ENCODE results near the gene FBXL5. TPM values are rescaled to one million over a fixed set of nuclear protein-coding genes. Genes with fewer than 3 reads are reported as not detected.

The FBXL5 gene
- total and polyA plus RNA-seq, 2 donors (not counting 1 experiment from before 2014, with no cell fraction given): 21.2 to 41.0 TPM

DNA sequence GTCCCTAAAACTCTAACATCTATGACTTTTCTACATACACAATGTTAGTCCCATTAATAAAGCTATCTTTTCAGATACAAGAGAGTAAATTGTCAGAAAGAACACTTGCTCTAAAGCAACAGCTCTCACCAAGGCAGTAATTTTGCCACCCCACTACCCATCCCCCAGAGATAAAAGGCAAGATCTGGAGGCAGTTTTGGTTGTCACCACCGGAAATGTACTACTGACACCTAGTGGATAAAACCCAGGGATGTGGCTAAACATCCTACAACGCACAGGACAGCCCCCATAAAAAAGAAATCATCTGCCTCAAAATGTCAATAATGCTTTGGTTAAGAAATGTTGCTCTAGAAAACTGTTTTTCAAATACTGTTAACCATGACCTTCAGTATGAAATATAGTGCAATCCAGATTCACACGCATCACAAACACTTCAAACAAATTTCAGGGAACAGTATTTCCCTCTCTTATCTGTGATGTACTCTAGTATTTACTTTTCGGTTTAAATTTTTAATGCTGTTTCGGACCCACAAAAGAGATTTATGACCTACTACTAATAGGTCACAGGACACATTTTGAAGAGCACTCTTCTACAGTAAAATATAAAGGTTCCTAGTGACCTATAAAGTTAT lies 5.1 kb downstream of the FBXL5 start:
- peak; percentile 78 for DNase-seq
- CTCF ChIA-PET: interaction anchor here (0.6 to 1.7 kb wide), 6 partner anchors 11 to 419 kb away, joined by 3 to 6 read pairs (median 4); no protein-coding TSS in a partner anchor
- no peak overlapping the region for H3K4me3 Mint-ChIP-seq
- Histone ChIP-seq H3K4me3 (ENCODE audit: control extremely low read depth in 1 of 5, extremely low read depth in 1 of 5, insufficient read depth in 1 of 5, low read depth in 2 of 5, low read length in 4 of 5) (no peak overlapping the region), H4K20me1 (ENCODE audit: control insufficient read depth, insufficient read depth, low read length, poor library complexity, severe bottlenecking) (peaks cover 48% of the 10 kb centered on the region), H3K27me3 (replicated peaks in 1 of 4; ENCODE audit: control extremely low read depth in 1 of 4, control insufficient read depth in 3 of 4, insufficient read depth in 4 of 4, low read length in 3 of 4) (no peaks in the 10 kb centered on the region), H3K27ac (ENCODE audit: low read length in 2 of 2) (no peak overlapping the region), H3K4me1 (ENCODE audit: control insufficient read depth in 2 of 2, insufficient read depth in 2 of 2, low read length in 2 of 2) (peaks cover 22 to 42% of the 10 kb centered on the region in 2 donors), H3K9ac (ENCODE audit: low read length) (no peak overlapping the region), H3K4me2 (replicated peaks; ENCODE audit: low read depth, low read length, poor library complexity, severe bottlenecking) (peak overlapping the region; percentile 23), H3K36me3 (replicated peaks in 1 of 2; ENCODE audit: control extremely low read depth in 1 of 2, control insufficient read depth in 1 of 2, extremely low read depth in 1 of 2, insufficient read depth in 2 of 2, low read length in 1 of 2) (no peaks in the 10 kb centered on the region), H2AFZ (ENCODE audit: insufficient read depth, low read depth, low read length, poor library complexity, severe bottlenecking) (no peak overlapping the region), H3K79me2 (ENCODE audit: control insufficient read depth, insufficient read depth, low read length) (peaks cover 97% of the 10 kb centered on the region), H3K9me3 (ENCODE audit: control extremely low read depth in 1 of 3, control insufficient read depth in 2 of 3, insufficient read depth in 1 of 3, low read length in 2 of 3) (no peaks in the 10 kb centered on the region)
- intact Hi-C loops (cut with micrococcal nuclease): loop anchor here (1.0 to 10.0 kb wide), 6 partner anchors 125 to 1994 kb away; partner anchors contain the start of genes CD38 and TAPT1
- H3K4me1 Mint-ChIP-seq: peaks cover 50% of the 10 kb centered on the region
- TF ChIP-seq, protein P1, sequence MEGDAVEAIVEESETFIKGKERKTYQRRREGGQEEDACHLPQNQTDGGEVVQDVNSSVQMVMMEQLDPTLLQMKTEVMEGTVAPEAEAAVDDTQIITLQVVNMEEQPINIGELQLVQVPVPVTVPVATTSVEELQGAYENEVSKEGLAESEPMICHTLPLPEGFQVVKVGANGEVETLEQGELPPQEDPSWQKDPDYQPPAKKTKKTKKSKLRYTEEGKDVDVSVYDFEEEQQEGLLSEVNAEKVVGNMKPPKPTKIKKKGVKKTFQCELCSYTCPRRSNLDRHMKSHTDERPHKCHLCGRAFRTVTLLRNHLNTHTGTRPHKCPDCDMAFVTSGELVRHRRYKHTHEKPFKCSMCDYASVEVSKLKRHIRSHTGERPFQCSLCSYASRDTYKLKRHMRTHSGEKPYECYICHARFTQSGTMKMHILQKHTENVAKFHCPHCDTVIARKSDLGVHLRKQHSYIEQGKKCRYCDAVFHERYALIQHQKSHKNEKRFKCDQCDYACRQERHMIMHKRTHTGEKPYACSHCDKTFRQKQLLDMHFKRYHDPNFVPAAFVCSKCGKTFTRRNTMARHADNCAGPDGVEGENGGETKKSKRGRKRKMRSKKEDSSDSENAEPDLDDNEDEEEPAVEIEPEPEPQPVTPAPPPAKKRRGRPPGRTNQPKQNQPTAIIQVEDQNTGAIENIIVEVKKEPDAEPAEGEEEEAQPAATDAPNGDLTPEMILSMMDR (IDR thresholded peaks at IDR 0.05): peak; percentile 77
- no peak for TF ChIP-seq EZH2 (IDR thresholded peaks at IDR 0.05; ENCODE audit: borderline replicate concordance, insufficient read depth, low read depth, low read length, poor library complexity, severe bottlenecking)
- peak; percentile 54 for ATAC-seq (ENCODE audit: low read depth)
- POLR2A ChIA-PET: no interaction called here
- no peak overlapping the region for H3K27ac Mint-ChIP-seq
- no CpG with 5 or more reads among the region's 5 CpGs for WGBS (ENCODE audit: insufficient coverage)
- H3K27me3 Mint-ChIP-seq: no peaks in the 10 kb centered on the region
- H3K9me3 Mint-ChIP-seq (ENCODE audit: insufficient read depth): no peaks in the 10 kb centered on the region

DNA sequence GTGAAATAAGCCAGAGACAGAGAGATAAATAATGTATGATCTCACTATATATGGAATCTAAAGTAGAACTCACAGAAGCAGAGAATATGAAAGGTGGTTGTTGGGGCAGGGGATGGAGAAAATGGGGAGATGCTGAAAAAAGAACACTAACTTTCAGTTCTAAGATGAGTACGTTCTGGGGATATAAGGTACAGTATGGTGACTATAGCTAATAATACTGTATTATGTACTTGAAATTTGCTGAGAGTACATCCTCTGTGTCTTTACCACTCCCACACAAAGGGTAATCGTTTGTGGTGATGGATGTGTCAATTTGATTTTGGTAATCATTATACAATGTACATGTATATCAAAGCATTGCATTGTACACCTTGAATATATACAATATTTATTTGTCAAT lies 6.6 kb downstream of the FBXL5 start:
- Histone ChIP-seq H2AFZ (ENCODE audit: insufficient read depth, low read depth, low read length, poor library complexity, severe bottlenecking) (no peak overlapping the region), H4K20me1 (ENCODE audit: control insufficient read depth, insufficient read depth, low read length, poor library complexity, severe bottlenecking) (peaks cover 58% of the 10 kb centered on the region), H3K4me2 (replicated peaks; ENCODE audit: low read depth, low read length, poor library complexity, severe bottlenecking) (no peak overlapping the region), H3K79me2 (ENCODE audit: control insufficient read depth, insufficient read depth, low read length) (peaks cover 100% of the 10 kb centered on the region), H3K4me1 (ENCODE audit: control insufficient read depth in 2 of 2, insufficient read depth in 2 of 2, low read length in 2 of 2) (peaks cover 14 to 34% of the 10 kb centered on the region in 2 donors), H3K4me3 (ENCODE audit: control extremely low read depth in 1 of 5, extremely low read depth in 1 of 5, insufficient read depth in 1 of 5, low read depth in 2 of 5, low read length in 4 of 5) (no peak overlapping the region), H3K36me3 (replicated peaks in 1 of 2; ENCODE audit: control extremely low read depth in 1 of 2, control insufficient read depth in 1 of 2, extremely low read depth in 1 of 2, insufficient read depth in 2 of 2, low read length in 1 of 2) (no peaks in the 10 kb centered on the region), H3K27me3 (replicated peaks in 1 of 4; ENCODE audit: control extremely low read depth in 1 of 4, control insufficient read depth in 3 of 4, insufficient read depth in 4 of 4, low read length in 3 of 4) (no peaks in the 10 kb centered on the region), H3K9me3 (ENCODE audit: control extremely low read depth in 1 of 3, control insufficient read depth in 2 of 3, insufficient read depth in 1 of 3, low read length in 2 of 3) (no peaks in the 10 kb centered on the region), H3K27ac (ENCODE audit: low read length in 2 of 2) (no peak overlapping the region), H3K9ac (ENCODE audit: low read length) (no peak overlapping the region)
- TF ChIP-seq EZH2 (IDR thresholded peaks at IDR 0.05; ENCODE audit: borderline replicate concordance, insufficient read depth, low read depth, low read length, poor library complexity, severe bottlenecking): no peak
- TF ChIP-seq, protein P1 (IDR thresholded peaks at IDR 0.05): no peak
- intact Hi-C loops (cut with micrococcal nuclease): no loop called here
- Mint-ChIP-seq H3K9me3 (ENCODE audit: insufficient read depth) (no peaks in the 10 kb centered on the region), H3K27me3 (no peaks in the 10 kb centered on the region), H3K4me3 (no peak overlapping the region), H3K27ac (no peak overlapping the region), H3K4me1 (peaks cover 43% of the 10 kb centered on the region)
- CTCF ChIA-PET: interaction anchor here (1.2 kb wide), 1 partner anchor 418 kb away, joined by 5 read pairs; no protein-coding TSS in a partner anchor
- no peak for DNase-seq
- no CpG with 5 or more reads among the region's 2 CpGs for WGBS (ENCODE audit: insufficient coverage)
- POLR2A ChIA-PET: no interaction called here
- ATAC-seq (ENCODE audit: low read depth): no peak
